Liver (tissue), 3 donors: ENCODE results near the gene PLEKHA3.

Source experiments
- ATF3 ChIP-seq: IDR thresholded peaks from 2 replicates; pipeline ENCODE4 v1.6.1; 2016; ENCODE audit warnings: antibody characterized with exemption
- CTCF ChIP-seq: fragments of 150-350 bp; IDR thresholded peaks from 2 replicates; pipeline ENCODE4 v1.5.1; 2017; ENCODE audit warnings: improper control_type of control experiment, low read depth, low read length; ENCODE audit not compliant: missing input control
- GABPA ChIP-seq, 2 donors: IDR thresholded peaks in 1 of 2; conservative IDR thresholded peaks in 1 of 2; 2 replicates each; pipeline ENCODE4 v1.6.1; 2016; ENCODE audit warnings: antibody characterized with exemption in 2 of 2, mild to moderate bottlenecking in 1 of 2, moderate library complexity in 1 of 2
- JUND ChIP-seq, 2 donors: IDR thresholded peaks; 2 replicates each; pipeline ENCODE4 v1.6.1; 2016; ENCODE audit warnings: antibody characterized with exemption in 2 of 2
- MAX ChIP-seq: IDR thresholded peaks from 2 replicates; pipeline ENCODE4 v1.6.1; 2016; ENCODE audit warnings: antibody characterized with exemption
- RAD21 ChIP-seq, 2 donors: IDR thresholded peaks; 2 replicates each; pipeline ENCODE4 v1.6.1; 2016; ENCODE audit warnings: antibody characterized with exemption in 2 of 2, mild to moderate bottlenecking in 2 of 2
- REST ChIP-seq: IDR thresholded peaks from 2 replicates; pipeline ENCODE4 v1.6.1; 2016; ENCODE audit warnings: antibody characterized with exemption, mild to moderate bottlenecking
- SP1 ChIP-seq: IDR thresholded peaks from 2 replicates; pipeline ENCODE4 v1.6.1; 2018; ENCODE audit warnings: antibody characterized with exemption, mild to moderate bottlenecking
- TAF1 ChIP-seq: conservative IDR thresholded peaks from 2 replicates; pipeline ENCODE4 v1.6.1; 2016; ENCODE audit warnings: antibody characterized with exemption, mild to moderate bottlenecking
- YY1 ChIP-seq: IDR thresholded peaks from 2 replicates; pipeline ENCODE4 v1.6.1; 2016; ENCODE audit warnings: antibody characterized with exemption, mild to moderate bottlenecking
- donor health status: healthy.
- donor health status: healthy.

GRCh38 chr2:178469219-178469849, 10.9 kb upstream of the PLEKHA3 start:
- peak in 1 of 2 donors; percentile 60 for TF ChIP-seq GABPA (IDR thresholded peaks at IDR 0.05 in 1 of 2, conservative IDR thresholded peaks at IDR 0.05 in 1 of 2)
- TF ChIP-seq CTCF: no peak
- TF ChIP-seq JUND (IDR thresholded peaks at IDR 0.05): peak; percentile 75 to 77
- peak; percentile 39 for TF ChIP-seq REST
- no peak for TF ChIP-seq TAF1
- TF ChIP-seq ATF3: peak; percentile 47
- peak; percentile 32 for TF ChIP-seq MAX
- no peak for TF ChIP-seq RAD21 (IDR thresholded peaks at IDR 0.05)
- TF ChIP-seq YY1: peak; percentile 70
- TF ChIP-seq SP1: peak; percentile 87
